Activated T-cell treated with anti-CD3 and anti-CD28 coated beads for 48 hours (primary cell): ENCODE data around the gene MDK.
"Not testable (repeated sequence)": the region's sequence is repeated elsewhere in the genome, so short reads cannot be mapped to it uniquely, and the experiment has no call there.

Experiments
- DNase-seq: peaks from one replicate; pipeline ENCODE4 v3.0.0-alpha.2; 2020; ENCODE audit warnings: low read depth

MDK gene

GRCh38 chr11:46369458-46370152 lies 11.9 kb upstream of the MDK start:
- no peak for DNase-seq

DNA sequence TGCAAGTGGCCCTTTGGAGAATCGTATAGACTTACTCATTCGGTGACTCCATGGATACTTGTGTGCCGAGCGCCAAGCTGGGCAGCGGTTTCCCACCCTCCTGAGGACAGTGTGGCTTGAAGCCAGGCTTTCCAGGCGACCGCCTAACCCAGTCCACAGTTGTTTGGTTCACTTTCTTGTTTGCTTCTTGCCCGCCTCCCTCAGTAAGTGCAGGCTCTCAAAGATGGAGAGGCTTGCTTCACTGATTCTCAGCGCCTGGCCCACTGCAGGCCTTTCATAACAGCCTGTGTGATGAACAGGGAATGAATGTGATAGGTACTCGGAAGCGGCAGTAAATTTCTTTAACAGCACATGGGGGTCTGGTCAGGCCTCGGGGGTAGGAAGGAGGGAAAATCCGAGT lies 11.2 kb upstream of the MDK start:
- DNase-seq, result no peak

GRCh38 chr11:46371262-46371661 lies 10.2 kb upstream of the MDK start:
- DNase-seq, result not testable (repeated sequence)

DNA sequence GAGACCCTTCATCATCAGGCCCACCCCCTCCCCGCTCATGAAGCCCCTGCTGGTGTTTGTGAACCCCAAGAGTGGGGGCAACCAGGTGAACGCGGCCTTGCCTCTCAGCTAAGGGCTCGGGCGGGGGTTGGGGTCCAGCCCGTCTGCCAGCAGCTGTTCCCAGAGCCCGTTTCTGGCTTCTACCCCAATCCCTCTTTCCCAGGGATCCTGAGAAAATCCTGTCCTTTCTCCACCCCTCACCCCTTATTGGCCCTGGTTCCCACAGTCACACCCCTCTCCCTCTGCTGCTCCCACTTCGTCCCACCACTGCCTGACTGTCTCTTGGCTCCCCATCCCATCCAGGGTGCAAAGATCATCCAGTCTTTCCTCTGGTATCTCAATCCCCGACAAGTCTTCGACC lies 9.4 kb upstream of the MDK start:
- no peak for DNase-seq

DNA sequence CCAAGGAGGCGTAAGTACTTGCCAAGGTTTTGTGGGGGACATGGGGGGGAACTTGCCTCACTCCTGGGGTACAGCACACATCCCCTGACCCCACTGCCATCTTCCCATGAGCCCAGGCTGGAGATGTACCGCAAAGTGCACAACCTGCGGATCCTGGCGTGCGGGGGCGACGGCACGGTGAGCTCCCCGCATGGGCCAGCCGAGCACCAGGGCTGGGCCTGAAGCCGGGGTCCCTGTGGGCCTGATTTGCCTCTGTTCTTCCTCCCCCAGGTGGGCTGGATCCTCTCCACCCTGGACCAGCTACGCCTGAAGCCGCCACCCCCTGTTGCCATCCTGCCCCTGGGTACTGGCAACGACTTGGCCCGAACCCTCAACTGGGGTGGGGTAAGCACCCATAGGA lies 9.0 kb upstream of the MDK start:
- DNase-seq, result not testable (repeated sequence)

DNA sequence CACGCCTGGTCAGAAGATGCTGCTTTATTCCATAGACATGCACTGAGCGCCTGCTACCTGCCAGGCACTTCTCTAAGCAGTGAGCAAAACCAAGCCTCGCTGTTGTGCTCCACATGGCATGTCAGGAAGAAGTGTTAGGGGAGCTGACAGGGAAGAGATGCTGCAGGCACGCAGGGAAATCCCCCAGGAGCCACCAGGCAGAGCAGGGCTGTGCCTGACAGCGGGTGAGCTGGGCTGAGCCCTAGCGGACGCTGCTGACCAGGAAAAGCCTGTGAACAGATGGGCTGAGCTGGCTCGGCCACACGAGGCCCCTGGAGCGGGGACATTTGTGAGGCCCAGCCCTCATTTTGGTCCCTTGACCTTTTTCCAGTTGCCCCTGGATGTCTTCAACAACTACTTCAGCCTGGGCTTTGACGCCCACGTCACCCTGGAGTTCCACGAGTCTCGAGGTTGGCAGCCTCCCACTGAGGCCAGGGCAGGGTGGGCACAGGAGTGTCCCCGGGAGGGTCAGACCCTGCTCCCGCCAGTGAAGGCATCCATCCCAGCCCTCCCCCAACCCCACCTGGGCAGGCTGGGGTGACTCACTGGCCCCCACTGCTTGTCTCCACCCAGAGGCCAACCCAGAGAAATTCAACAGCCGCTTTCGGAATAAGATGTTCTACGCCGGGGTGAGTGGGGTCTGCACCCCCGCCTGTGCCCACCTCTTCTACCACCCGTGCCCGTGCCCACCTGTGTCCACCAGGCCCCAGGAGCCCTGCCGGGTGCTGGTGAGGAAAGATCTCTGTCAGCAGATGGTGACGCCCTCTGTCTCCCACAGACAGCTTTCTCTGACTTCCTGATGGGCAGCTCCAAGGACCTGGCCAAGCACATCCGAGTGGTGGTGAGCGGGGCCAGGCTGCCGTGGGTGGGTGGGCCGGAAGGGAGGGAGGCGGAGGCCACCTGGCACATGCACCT lies 7.4 kb upstream of the MDK start:
- no peak for DNase-seq

DNA sequence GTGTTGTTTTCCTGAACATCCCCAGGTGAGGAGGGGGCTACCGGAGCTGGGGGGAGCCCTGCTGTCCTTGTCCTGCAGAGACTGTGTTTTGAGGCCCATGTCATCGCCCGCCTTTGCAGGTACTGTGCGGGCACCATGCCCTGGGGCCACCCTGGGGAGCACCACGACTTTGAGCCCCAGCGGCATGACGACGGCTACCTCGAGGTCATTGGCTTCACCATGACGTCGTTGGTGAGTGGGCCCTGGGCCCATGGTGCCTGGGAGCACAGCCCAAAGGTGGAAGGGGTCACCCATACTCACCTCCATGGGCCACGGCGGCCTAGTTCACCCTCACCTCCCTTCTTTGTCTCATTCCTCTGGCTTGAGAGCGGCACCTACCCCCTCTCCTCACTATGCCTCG lies 6.7 kb upstream of the MDK start:
- no peak for DNase-seq

GRCh38 chr11:46375392-46376101 lies 5.9 kb upstream of the MDK start:
- DNase-seq, result no peak

GRCh38 chr11:46376258-46377050 lies 5.0 kb upstream of the MDK start:
- DNase-seq, result no peak

- DNase-seq, result no peak
Measured at GRCh38 chr11:46377290-46377689, 4.2 kb upstream of the MDK start.

DNA sequence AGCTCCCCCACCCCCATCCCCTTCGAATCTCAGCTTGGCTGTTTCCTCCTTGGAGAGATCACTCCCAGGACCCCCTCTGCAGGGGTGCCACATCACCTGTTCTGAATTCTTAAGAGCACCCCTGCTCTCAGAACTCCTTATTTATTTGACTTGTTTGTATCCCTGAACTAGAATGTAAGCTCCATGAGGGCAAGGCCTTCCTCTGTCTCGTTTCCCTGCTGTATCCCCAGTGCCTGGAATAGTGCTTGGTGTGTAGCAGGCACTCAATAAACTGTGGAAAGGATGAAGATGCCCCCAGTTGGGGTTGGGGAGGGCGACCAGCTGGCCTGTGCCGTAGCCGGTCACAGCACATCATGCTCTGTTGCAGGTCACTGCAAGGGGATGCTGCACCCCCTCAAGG lies 3.6 kb upstream of the MDK start:
- DNase-seq, result no peak

GRCh38 chr11:46378296-46378695 lies 3.2 kb upstream of the MDK start:
- no peak for DNase-seq

DNA sequence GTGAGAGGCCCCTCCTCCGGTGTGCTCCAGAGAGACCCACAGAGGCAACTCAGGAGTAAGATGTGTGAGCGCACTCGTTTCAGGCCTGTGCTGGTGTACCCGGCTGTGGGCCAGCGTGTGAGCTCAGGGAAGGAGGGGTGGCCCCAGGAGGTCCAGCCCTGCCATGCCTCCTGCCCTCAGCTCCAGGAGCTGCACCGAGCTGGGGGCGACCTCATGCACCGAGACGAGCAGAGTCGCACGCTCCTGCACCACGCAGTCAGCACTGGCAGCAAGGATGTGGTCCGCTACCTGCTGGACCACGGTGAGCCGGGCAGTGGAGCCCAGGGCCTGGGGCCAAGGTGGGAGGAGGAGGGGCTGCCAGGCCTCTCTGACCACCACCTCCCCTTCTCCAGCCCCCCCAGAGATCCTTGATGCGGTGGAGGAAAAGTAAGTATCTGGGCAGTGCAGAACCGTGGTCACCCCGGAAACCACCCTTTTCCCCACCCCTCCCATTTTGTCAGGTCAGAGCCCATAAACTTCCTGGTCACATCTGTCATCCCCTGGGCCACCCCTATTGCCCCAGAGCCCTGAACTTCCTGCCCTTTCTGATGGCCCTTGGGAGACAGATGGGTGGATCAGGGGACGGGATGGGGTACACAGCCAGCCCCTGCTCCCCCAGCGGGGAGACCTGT lies 2.5 kb upstream of the MDK start:
- no peak for DNase-seq

DNA sequence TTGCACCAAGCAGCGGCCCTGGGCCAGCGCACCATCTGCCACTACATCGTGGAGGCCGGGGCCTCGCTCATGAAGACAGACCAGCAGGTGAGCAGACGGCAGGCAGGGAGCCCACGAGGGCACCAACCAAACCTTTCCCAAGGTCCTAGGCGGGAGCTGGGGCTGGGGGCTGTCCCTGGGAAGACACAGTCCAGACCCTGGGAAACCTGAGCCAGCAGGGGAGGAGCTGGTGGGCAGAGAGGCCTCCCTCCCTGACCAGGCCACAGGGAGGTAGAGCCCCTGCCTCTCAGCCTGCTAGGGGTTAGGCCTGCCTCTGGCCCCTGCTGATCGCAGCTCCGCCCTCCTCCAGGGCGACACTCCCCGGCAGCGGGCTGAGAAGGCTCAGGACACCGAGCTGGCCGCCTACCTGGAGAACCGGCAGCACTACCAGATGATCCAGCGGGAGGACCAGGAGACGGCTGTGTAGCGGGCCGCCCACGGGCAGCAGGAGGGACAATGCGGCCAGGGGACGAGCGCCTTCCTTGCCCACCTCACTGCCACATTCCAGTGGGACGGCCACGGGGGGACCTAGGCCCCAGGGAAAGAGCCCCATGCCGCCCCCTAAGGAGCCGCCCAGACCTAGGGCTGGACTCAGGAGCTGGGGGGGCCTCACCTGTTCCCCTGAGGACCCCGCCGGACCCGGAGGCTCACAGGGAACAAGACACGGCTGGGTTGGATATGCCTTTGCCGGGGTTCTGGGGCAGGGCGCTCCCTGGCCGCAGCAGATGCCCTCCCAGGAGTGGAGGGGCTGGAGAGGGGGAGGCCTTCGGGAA lies 1.8 kb upstream of the MDK start:
- not testable (repeated sequence) for DNase-seq

DNA sequence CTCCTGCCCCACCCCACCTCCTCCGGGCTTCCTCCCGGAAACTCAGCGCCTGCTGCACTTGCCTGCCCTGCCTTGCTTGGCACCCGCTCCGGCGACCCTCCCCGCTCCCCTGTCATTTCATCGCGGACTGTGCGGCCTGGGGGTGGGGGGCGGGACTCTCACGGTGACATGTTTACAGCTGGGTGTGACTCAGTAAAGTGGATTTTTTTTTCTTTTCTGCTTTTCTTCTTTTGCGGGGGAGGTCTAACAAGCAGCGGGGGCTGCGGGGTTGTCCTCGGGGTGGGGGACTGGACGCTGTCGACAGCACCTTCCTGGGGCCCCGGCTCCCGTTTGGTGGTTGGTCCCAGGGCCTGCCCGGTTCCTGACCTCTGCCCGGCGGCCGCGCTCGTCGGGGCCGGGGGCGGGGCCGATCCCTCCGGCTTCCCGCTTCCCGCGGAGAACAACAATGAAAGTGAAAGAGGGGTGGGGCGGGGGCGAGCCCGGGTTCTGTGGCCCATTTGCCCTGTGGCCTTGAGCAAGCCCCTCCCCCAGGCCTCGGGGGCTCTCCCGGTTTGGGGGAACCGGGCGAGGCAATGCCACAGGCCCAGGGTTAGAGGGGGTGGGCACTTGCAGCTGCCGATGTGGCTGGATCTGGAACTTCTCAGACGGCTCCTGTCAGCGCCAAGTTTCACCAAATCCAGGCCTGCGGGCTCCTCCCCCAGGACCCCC lies 975 bp upstream of the MDK start:
- DNase-seq, result peak; percentile 60

GRCh38 chr11:46381819-46382645 lies 563 bp downstream of the MDK start:
- no peak for DNase-seq

- DNase-seq, result no peak
Measured at GRCh38 chr11:46382646-46383403, 1.4 kb downstream of the MDK start.

GRCh38 chr11:46383404-46383758 lies 1.9 kb downstream of the MDK start:
- no peak for DNase-seq
